H54 (cell line): ENCODE measurements around the gene ME2.
A peak's percentile ranks its signal among the peaks of the same experiment; 100 is the strongest.
"Not testable (repeated sequence)": the region's sequence is repeated elsewhere in the genome, so short reads cannot be mapped to it uniquely, and the experiment has no call there.

Experiments used
- DNase-seq: peaks from one replicate; pipeline ENCODE4 v3.0.0; 2011; ENCODE audit warnings: low spot score, mixed read lengths; ENCODE audit not compliant: insufficient read length
- FAIRE-seq: peaks from 3 replicates; lab custom pipeline; 2011; peaks lifted over from hg19 to GRCh38; lab: Jason Lieb, UNC
- POLR2A ChIP-seq: IDR thresholded peaks from 2 replicates; pipeline ENCODE4 v1.6.1; 2011; ENCODE audit warnings: low read depth, mild to moderate bottlenecking, low read length

The ME2 gene

DNA sequence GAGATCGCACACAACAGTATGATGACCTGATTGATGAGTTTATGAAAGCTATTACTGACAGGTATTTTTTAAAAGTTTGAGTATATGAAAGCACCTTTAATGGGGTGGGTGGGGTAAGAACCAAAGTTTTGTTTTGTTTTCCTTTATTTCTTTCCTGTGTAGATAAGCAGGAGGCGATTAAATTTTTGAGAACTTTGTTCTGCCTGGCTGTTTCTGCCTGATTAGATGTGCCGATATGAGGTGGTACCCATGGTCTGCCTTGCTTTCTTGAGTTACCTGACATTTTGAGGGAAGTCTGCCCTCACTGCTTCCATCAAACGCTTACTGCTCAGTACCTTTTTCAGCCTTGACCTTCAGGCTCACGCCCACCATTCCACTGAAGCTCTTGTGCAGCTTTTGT, 39.2 kb downstream of the ME2 start:
- DNase-seq, result no peak
- no peak for FAIRE-seq
- no peak for TF ChIP-seq POLR2A

DNA sequence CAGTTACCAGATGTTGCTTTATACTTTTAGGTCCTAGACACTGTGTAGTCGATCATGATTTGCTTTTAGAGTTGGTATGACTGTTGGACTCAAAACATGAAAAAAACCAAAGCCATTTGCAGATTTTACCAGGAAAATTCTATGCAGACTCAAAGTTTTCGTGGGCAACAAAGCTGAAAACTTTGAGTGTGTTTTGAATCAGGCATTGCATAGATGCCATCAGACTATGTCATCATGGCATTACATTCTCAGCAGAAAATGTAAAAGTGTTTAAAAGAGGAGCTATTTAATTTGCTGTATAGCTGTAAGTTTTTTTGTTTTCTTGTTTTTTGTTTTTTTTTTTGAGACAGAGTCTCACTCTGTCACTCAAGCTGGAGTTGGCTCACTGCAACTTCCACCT, 45.5 kb downstream of the ME2 start:
- FAIRE-seq, result no peak
- no peak for TF ChIP-seq POLR2A
- DNase-seq, result no peak

DNA sequence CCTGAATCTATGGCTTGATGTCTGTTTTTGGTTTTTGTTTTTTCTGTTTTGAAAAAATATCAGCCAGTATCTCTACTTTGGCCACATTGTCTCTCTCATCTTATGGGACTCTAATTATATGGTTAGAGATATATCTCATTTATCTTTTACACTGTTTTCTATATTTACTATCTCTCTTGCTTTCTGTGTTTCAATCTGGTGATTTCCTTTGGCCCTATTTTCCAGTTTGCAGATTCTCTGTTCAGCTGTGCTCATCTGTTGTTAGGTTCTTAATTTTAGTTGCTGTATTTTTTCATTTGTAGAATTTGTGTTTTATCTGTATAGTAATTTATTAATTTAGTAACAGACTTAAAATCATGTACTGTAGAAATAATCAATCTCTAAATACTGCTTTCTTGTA, 47.6 kb downstream of the ME2 start:
- DNase-seq (no peak), FAIRE-seq (no peak)
- TF ChIP-seq POLR2A, result no peak

DNA sequence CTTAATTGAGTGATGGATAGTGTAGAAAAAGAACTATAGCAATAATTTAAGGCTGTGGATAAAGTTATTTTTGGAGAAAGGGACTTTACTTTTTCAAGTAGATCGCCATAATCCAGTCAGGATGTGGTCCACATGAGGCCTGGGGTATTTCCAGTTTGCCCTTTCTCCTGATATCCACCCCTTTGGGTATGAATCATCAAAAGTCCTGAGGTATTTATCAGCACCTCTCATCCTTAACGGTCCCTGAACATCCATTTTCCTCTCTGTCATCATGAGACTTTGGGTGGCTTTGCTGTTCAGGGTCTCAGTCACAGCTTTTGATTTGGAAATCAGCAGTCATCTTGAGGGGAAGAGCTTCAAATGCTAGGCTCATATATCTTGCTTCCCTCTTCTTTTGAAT, 49.6 kb downstream of the ME2 start:
- FAIRE-seq, result peak; percentile 77
- TF ChIP-seq POLR2A, result no peak
- no peak for DNase-seq

DNA sequence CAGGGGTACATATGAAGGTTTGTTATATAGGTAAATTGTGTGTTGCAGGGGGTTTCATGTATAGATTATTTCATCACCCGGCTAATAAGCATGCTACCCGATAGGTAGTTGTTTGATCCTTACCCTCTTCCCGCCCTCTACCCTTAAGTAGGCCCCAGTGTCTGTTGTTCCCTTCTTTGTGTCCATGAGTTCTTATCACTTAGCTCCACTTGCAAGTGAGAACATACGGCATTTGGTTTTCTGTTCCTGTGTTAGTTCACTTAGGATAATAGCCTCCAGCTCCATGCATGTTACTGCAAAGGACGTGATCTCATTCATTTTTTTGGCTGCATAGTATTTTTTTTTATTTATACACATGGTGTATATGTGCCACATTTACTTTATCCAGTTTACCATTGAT, 54.8 kb downstream of the ME2 start:
- no peak for DNase-seq
- TF ChIP-seq POLR2A, result no peak
- no peak for FAIRE-seq

DNA sequence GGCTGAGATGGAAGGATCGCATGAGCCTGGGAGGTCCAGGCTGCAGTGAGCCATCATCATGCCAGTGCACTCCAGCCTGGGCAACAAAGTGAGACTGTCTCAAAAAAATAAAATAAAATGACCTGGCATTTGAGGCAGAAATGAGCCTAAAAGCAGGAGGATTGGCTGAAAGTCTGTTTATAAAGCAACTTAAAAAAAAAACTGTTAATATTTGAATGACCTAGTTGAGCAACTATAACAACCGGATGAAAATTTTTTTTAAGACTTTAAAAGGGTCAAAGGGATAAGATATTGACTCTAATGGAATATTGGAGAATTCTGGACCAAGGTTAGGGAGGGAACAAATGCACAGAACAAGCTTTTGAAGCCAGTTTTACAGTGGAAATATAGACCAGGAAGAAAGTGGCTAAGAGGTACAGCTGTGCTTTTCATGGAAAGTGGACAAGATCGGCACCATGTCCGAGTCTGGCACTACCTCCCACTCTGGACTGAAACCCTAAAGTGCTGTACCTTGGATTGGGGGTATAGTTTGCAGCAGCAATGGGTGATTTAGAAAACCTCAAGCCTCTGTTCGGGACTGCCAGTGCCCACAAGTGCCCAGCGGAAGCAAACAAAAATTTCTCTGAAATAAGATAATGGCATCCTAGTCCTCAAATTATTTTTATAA, 55.8 kb downstream of the ME2 start:
- FAIRE-seq (no peak), DNase-seq (no peak)
- no peak for TF ChIP-seq POLR2A

DNA sequence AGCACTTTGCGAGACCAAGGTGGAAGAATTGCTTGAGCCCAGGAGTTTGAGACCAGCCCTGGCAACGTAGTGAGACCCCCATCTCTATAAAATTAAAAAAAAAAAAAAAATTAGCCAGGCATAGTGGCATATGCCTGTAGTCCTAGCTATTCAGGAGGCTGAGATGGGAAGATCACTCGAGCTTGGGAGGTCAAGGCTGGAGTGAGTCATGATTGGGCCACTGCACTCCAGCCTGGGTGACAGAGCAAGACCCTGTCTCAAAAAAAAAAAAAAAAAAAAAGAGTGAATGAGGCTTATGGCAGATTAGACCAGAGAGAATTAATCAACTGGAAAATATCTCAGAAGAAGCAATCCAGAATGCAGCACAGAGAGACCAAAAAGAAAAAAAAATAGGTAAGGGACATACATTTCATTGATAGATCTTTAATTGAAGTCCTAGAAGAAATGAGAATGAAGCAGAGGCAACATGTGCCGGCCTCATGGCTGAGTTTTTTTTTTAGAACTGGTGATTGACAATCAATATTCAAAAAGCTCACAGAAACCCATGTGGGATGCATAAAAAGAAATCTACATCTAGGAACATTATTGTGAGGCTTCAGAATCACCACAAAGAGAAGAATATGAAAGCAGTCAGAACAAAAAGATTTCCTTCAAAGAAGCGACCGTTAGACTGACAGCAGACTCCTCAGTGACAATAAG, 56.7 kb downstream of the ME2 start:
- no peak for DNase-seq
- TF ChIP-seq POLR2A, result no peak
- no peak for FAIRE-seq

DNA sequence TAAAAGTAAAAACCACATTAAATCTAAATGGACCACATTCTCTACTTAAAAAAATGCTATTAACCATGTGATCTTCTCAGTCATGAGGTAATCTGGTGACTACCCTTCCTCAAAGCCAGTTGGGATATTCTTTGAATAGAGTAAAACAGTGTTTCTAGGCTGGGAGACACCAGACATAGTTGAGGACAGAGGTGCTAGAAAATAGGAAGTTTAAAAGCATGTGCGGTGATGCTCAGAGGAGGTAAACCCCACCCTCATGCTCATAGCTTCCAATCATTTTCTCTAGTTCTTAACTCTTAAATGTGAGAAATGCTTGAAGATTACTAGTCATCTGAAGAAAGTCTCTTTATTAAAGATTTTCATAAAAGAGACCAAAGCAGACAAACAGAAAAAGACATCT, 58.3 kb downstream of the ME2 start:
- no peak for FAIRE-seq
- TF ChIP-seq POLR2A, result no peak
- DNase-seq, result no peak

DNA sequence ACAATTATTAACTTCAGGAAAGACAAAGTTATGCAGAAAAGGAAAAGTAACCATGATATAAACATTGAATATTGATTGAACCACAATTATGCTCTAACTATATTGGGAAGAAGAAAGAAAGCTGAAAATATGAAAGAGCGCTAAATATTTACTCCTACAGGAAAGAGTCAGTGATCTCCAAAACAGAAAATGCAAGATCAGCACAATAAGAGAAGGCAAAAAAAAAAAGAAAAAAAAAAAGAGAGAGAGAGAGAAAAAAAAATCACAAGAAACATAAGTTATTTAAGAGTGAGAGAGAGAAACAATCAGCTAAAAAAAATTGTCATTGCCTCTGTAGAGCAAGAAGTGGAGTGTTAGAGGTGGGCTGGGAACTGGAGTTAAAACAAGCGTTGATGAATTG, 60.0 kb downstream of the ME2 start:
- FAIRE-seq (no peak), DNase-seq (no peak)
- no peak for TF ChIP-seq POLR2A

DNA sequence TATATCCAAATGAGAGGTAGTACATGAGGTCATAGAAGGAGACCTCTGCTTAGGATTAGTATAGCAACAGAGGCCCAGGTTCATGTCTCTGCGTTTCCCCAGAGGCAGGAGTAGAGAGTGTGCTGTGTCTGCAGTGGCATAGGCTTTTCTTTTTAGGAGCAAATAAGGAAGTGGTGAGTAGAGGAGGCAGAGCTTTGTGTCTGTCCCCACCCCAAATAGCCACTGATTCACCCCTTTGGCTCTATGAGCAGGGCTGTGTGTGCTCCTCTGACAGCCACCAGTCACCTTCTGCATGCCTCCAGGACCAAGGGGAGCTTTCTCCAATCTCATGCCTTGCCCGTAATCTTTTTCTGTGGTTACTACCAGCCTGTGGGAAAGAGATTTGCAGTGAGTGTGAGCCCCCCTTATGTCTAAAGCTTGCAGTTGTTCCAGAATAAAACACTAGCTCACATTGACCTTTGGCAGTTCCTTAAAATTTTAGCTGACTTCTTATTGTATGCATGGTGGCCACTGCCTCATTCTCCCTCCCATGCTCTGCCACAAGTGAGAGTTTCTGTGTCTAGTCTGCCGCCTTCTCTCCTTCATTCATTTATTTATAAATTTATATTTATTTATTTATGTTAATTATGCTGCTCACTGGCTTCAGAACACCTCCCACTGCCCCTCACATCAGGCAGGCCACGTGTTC, 65.5 kb downstream of the ME2 start:
- no peak for DNase-seq
- no peak for TF ChIP-seq POLR2A
- no peak for FAIRE-seq

DNA sequence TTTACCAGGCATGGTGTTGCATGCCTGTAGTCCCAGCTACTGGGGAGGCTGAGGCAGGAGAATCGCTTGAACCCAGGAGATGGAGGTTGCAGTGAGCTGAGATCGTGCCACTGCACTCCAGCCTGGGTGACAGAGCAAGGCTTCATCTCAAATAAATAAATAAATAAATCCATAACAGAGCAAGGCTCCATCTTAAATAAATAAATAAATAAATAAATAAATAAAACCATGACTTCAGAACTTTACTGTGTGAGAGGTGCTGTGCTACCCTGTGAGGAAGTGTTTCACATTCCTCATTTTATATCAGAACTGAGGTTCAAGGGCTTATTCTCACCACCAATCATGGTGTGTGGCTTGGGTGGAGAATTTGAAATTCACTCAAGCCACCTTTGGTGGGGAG, 67.0 kb downstream of the ME2 start:
- not testable (repeated sequence) for FAIRE-seq, DNase-seq

DNA sequence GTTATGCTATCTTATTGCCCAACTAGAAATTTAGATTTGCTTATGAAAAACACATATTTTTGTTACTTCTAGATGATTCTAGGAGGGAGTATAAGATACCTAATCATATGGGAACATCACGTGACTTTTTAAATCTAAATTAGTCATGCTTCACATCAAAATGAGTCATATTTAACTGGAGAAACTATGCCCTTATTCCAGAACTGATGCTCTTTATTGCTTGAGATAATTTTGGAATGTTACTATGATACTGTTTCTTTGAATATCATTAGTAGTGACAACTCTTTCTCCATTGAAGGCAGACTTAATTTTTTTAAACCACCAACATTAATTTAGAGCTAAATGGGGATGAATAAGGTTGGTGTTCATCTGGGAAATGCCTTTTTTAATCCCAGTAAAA, 69.0 kb downstream of the ME2 start:
- no peak for FAIRE-seq
- TF ChIP-seq POLR2A, result no peak

DNA sequence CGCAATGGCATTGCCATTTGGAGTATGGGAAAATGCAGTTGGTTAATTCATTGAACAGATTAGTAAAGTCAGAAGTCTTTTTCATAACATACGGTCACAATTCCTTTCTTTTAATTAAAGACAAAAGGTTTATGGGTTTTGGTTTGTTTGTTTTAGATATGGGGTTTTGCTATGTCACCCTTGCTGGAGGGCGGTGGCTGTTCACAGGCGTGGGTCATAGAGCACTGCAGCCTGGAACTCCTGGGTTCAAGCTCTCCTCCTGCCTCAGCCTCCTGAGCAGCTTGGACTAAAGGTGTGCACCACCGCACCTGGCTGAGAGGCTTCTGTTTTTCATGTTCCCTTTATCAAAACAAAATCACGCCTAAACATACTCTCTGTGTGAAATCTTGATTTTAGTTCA, 70.3 kb downstream of the ME2 start:
- TF ChIP-seq POLR2A, result no peak
- no peak for FAIRE-seq
- no peak for DNase-seq

More for the DNA sequence above, 69.0 kb downstream of the ME2 start:
- DNase-seq, result no peak

DNA sequence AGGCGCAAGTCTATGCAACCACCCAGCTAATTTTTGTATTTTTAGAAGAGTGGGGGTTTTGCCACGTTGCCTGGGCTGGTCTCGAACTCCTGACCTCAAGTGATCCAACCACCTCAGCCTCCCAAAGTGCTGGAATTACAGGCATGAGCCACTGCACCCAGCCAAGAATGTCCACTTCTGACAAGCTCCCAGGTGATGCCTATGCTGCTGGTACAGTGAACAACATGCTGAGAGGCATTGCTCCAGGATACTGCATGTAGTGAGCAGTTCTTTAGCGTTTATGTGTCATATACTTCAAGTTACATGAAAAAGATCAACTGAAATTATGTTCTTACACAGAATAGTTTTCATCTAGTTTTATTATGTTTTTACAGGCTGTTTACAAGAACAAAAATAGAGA, 71.7 kb downstream of the ME2 start:
- TF ChIP-seq POLR2A, result no peak
- FAIRE-seq (no peak), DNase-seq (no peak)

DNA sequence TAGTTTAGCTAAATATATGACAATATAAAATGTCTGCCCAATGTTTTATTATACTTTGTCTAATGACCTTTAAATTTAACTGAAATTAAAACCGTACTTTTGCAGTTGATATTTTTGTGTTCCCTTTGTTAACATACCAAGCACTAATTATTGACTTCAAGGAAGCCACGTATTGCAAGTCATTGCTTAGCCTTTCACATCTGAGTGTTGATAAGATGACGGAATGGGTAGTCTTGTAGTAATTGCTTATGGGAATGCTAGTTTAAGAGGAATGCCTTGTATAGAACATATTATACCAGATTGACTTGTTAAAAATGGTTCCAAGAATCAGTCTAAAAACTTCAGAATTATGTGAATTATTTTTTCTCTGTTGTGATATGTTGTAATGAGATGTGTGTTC, 74.9 kb downstream of the ME2 start:
- FAIRE-seq, result no peak
- no peak for TF ChIP-seq POLR2A
- no peak for DNase-seq

DNA sequence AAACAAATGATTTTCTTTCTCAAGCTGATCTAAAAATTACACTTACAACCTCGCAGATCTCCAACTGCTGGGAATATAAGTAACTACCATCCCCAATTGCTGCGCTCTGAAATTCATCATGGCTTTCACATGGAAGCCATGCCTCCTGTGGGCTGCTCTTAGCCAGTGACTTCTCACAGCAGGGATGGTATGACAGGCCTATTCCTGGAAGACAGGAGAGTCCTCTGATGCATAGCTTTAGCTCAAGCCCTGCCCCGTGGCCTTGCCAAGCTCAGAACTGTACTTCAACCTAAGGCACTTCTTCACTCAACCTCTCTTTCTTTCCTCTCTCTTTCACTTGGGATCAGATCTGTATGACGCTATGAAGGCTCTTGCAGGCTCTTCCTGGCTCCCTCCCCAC, 76.3 kb downstream of the ME2 start:
- no peak for FAIRE-seq
- no peak for TF ChIP-seq POLR2A
- DNase-seq, result no peak
